ENCODE measurements around the gene TGM2.

GRCh38 chr20:38184101-38184500, 19.0 kb upstream of the TGM2 start:
- TF ChIP-seq CTCF (IDR thresholded peaks at IDR 0.05) (no peak), POLR2A (IDR thresholded peaks at IDR 0.05) (no peak), POLR2AphosphoS5 (IDR thresholded peaks at IDR 0.05) (no peak), EP300 (IDR thresholded peaks at IDR 0.05) (no peak)
